ENCODE measurements around the gene BOC. TPM values are rescaled to one million over a fixed set of nuclear protein-coding genes. Genes with fewer than 3 reads are reported as not detected.

The BOC gene
- polyA plus RNA-seq, 1 experiment: 11.2 TPM

DNA sequence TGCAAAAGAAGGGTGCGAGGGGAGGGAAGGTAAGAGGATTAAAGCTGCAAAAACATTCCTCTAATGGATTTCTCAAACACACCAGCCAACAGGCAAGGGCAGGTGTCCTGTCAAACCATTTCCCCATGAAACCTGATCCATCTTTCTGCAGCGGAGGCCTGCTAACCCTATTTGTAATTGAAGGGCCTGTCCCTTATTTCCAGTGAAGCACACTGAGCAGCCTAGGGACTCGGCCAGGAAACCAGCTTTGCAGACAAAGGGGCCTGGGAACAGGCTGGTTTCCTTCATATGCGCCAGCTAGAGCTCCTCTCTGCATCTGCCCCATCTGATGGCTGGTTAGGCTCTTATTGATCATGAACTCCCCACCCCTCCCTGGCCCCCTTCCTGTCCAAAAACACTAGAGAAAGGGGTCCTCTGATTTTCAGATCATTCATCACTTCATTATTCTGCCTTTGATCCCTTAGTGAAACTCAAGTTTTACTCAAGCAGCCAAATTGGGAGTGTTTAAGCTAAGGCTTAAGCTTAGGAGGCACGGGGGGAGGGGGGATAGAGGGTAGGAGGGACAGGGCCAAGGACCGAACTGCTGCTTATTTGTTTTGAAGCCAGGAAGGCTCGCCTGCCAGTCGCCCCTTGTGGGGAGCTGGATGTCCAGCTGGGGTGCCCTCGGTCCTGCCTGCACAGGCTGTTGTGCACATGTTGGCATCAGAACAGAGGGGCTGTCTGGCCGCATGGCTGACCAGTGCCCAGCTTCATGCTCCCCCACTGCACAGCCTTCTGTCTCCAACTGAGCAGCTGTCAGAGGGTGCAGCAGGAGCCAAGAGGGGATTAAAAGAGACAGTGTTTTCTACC, 53.1 kb downstream of the BOC start:
- POLR2A ChIA-PET: interaction anchor here (0.7 kb wide), 2 partner anchors 19 to 53 kb away, joined by 3 to 5 read pairs; no protein-coding TSS in a partner anchor
- DNase-seq (ENCODE audit: low read depth, low spot score): no peak
- Histone ChIP-seq H3K4me3 (ENCODE audit: low read depth, low read length) (no peak overlapping the region), H3K27ac (ENCODE audit: low read depth, low read length) (no peak overlapping the region), H3K27me3 (ENCODE audit: control insufficient read depth, insufficient read depth, low read length) (peaks cover 14% of the 10 kb centered on the region), H3K9me3 (ENCODE audit: control insufficient read depth, insufficient read depth, low read length) (no peaks in the 10 kb centered on the region; the same call in 1 of the 2 replicates)
- CTCF ChIA-PET: interaction anchor here (1.1 to 1.7 kb wide), 2 partner anchors 23 to 24 kb away, joined by 4 to 9 read pairs; no protein-coding TSS in a partner anchor
- TF ChIP-seq, protein P1, sequence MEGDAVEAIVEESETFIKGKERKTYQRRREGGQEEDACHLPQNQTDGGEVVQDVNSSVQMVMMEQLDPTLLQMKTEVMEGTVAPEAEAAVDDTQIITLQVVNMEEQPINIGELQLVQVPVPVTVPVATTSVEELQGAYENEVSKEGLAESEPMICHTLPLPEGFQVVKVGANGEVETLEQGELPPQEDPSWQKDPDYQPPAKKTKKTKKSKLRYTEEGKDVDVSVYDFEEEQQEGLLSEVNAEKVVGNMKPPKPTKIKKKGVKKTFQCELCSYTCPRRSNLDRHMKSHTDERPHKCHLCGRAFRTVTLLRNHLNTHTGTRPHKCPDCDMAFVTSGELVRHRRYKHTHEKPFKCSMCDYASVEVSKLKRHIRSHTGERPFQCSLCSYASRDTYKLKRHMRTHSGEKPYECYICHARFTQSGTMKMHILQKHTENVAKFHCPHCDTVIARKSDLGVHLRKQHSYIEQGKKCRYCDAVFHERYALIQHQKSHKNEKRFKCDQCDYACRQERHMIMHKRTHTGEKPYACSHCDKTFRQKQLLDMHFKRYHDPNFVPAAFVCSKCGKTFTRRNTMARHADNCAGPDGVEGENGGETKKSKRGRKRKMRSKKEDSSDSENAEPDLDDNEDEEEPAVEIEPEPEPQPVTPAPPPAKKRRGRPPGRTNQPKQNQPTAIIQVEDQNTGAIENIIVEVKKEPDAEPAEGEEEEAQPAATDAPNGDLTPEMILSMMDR (IDR thresholded peaks at IDR 0.05; ENCODE audit: low read depth, low read length): no peak

DNA sequence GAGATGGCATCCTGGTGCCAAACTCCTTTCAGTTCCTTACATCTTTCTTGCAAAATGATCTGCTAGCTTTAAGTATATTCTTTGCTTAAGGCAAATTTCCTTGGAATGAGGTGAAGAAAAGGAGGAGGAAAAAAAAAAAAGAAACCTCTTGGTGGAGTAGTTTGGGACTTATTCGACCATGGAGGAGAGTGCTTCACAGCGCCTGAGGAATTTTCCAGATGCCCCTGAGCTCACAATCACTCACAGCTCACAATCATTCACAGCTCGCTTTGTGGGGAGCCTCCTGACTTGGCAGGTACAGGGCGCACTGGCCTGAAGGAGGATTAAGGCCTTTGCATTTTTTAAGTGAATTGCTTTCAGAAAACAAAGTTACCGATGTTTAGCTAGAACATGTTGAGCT, 53.9 kb downstream of the BOC start:
- DNase-seq (ENCODE audit: low read depth, low spot score): no peak
- Histone ChIP-seq H3K27me3 (ENCODE audit: control insufficient read depth, insufficient read depth, low read length) (peaks cover 14% of the 10 kb centered on the region), H3K27ac (ENCODE audit: low read depth, low read length) (no peak overlapping the region), H3K9me3 (ENCODE audit: control insufficient read depth, insufficient read depth, low read length) (no peaks in the 10 kb centered on the region; the same call in 1 of the 2 replicates), H3K4me3 (ENCODE audit: low read depth, low read length) (no peak overlapping the region)
- POLR2A ChIA-PET: interaction anchor here (0.7 kb wide), 2 partner anchors 20 to 54 kb away, joined by 3 to 5 read pairs; no protein-coding TSS in a partner anchor
- TF ChIP-seq, protein P1 (IDR thresholded peaks at IDR 0.05; ENCODE audit: low read depth, low read length): no peak
- CTCF ChIA-PET: interaction anchor here (1.1 kb wide), 1 partner anchor 23 kb away, joined by 4 read pairs; no protein-coding TSS in a partner anchor

GRCh38 chr3:113266738-113267137, 55.4 kb downstream of the BOC start:
- TF ChIP-seq, protein P1 (IDR thresholded peaks at IDR 0.05; ENCODE audit: low read depth, low read length): no peak
- DNase-seq (ENCODE audit: low read depth, low spot score): no peak
- peaks cover 11% of the 10 kb centered on the region for H3K27me3 ChIP-seq (ENCODE audit: control insufficient read depth, insufficient read depth, low read length)
- no peak overlapping the region for H3K27ac ChIP-seq (ENCODE audit: low read depth, low read length)
- ChIA-PET CTCF (no interaction called here), POLR2A (no interaction called here)
- H3K4me3 ChIP-seq (ENCODE audit: low read depth, low read length): no peak overlapping the region
- no peaks in the 10 kb centered on the region; the same call in 1 of the 2 replicates for H3K9me3 ChIP-seq (ENCODE audit: control insufficient read depth, insufficient read depth, low read length)

DNA sequence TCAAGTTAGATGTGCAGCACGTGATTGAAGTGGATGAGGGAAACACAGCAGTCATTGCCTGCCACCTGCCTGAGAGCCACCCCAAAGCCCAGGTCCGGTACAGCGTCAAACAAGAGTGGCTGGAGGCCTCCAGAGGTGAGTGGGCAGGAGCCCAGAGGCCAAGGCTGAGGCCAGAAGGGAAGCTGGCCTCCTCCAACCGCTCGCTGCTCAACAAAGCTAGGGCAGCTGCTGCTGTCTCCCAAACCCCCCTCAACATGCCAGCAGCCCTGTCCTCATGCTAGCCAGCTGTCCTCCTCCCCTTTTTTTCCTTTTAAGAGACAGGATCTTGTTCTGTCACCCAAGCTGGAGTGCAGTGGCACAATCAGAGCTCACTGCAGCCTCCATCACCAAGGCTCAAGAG, 57.0 kb downstream of the BOC start:
- POLR2A ChIA-PET: no interaction called here
- Histone ChIP-seq H3K27ac (ENCODE audit: low read depth, low read length) (no peak overlapping the region), H3K27me3 (ENCODE audit: control insufficient read depth, insufficient read depth, low read length) (peaks cover 6% of the 10 kb centered on the region), H3K9me3 (ENCODE audit: control insufficient read depth, insufficient read depth, low read length) (no peaks in the 10 kb centered on the region; the same call in 1 of the 2 replicates), H3K4me3 (ENCODE audit: low read depth, low read length) (no peak overlapping the region)
- TF ChIP-seq, protein P1 (IDR thresholded peaks at IDR 0.05; ENCODE audit: low read depth, low read length): no peak
- no peak for DNase-seq (ENCODE audit: low read depth, low spot score)
- CTCF ChIA-PET: no interaction called here

DNA sequence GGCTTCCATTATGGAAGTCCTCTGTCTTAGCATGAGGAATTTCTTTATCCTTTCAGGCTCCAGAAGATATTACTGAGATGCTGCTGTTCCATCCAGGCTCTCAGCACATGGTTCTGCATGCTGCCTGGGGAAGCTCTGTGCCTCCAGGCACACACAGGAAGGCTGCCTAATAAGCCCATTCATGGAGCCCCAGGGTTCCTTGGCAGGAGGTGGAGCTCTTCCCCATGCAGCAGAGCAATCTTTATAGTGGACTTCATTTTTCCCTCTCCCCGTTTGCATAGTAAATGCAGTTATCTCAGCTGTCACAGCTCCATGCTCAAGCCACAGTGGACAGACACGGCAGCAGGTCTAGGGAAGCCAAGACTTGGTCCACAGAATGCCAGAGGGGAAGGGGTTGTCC, 57.6 kb downstream of the BOC start:
- Histone ChIP-seq H3K4me3 (ENCODE audit: low read depth, low read length) (no peak overlapping the region), H3K9me3 (ENCODE audit: control insufficient read depth, insufficient read depth, low read length) (no peaks in the 10 kb centered on the region; the same call in 1 of the 2 replicates), H3K27ac (ENCODE audit: low read depth, low read length) (no peak overlapping the region), H3K27me3 (ENCODE audit: control insufficient read depth, insufficient read depth, low read length) (peaks cover 6% of the 10 kb centered on the region)
- POLR2A ChIA-PET: no interaction called here
- TF ChIP-seq, protein P1 (IDR thresholded peaks at IDR 0.05; ENCODE audit: low read depth, low read length): no peak
- CTCF ChIA-PET: no interaction called here
- no peak for DNase-seq (ENCODE audit: low read depth, low spot score)
